Measurements from ENCODE around the gene ZBTB39.
"Not testable (repeated sequence)": the region's sequence is repeated elsewhere in the genome, so short reads cannot be mapped to it uniquely, and the experiment has no call there.

DNA sequence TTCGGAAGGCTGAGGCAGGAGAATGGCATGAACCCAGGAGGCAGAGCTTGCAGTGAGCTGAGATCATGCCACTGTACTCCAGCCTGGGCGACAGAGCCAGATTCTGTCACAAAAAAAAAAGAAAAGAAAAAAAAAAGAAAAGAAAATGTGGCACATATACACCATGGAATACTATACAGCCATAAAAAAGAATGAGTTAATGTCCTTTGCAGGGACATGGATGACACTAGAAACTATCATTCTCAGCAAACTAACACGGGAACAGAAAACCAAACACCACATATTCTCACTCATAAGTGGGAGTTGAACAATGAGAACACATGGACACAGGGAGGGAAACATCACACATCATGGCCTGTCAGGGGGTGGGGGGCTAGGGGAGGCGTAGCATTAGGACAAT, 29.0 kb downstream of the ZBTB39 start:
- not testable (repeated sequence) for TF ChIP-seq CTCF, POLR2A (IDR thresholded peaks at IDR 0.05)

Data from thyroid gland (tissue), 4 donors.